ENCODE results near the gene NPR1.
"Not testable (repeated sequence)": the region's sequence is repeated elsewhere in the genome, so short reads cannot be mapped to it uniquely, and the experiment has no call there.

DNA sequence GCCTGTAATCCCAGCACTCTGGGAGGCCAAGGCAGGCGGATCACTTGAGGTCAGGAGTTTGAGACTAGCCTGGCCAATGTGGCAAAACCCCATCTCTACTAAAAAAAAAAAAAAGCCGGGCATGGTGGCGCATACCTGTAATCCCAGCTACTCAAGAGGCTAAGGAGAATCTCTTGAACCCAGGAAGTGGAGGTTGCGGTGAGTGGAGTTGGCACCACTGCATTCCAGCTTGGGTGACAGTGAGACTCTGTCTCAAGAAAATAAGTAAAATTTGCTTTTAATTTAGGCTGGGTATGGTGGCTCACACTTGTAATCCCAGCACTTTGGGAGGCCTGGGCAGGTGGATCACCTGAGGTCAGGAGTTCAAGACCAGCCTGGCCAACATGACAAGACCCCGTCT, 38.3 kb upstream of the NPR1 start:
- TF ChIP-seq, protein P1, sequence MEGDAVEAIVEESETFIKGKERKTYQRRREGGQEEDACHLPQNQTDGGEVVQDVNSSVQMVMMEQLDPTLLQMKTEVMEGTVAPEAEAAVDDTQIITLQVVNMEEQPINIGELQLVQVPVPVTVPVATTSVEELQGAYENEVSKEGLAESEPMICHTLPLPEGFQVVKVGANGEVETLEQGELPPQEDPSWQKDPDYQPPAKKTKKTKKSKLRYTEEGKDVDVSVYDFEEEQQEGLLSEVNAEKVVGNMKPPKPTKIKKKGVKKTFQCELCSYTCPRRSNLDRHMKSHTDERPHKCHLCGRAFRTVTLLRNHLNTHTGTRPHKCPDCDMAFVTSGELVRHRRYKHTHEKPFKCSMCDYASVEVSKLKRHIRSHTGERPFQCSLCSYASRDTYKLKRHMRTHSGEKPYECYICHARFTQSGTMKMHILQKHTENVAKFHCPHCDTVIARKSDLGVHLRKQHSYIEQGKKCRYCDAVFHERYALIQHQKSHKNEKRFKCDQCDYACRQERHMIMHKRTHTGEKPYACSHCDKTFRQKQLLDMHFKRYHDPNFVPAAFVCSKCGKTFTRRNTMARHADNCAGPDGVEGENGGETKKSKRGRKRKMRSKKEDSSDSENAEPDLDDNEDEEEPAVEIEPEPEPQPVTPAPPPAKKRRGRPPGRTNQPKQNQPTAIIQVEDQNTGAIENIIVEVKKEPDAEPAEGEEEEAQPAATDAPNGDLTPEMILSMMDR (conservative IDR thresholded peaks at IDR 0.05) = not testable (repeated sequence)
- TF ChIP-seq ZFX (IDR thresholded peaks at IDR 0.05) = not testable (repeated sequence)

Measured in C4-2B (cell line).